H1 (cell line): ENCODE measurements around the gene LCT. TPM values are rescaled to one million over a fixed set of nuclear protein-coding genes. Genes with fewer than 3 reads are reported as not detected.

Experiments used
- CTCF ChIA-PET: fragments of 300-600 bp; sonication (Branson Sonifier 250); formaldehyde crosslinking; loops from one replicate; lab custom pipeline; 2021; ENCODE audit not compliant: partially characterized antibody; lab: Charles Lee
- POLR2A ChIA-PET: fragments of 300-600 bp; sonication (Branson Sonifier 250); formaldehyde crosslinking; loops from one replicate; lab custom pipeline; 2021; ENCODE audit warnings: inconsistent platforms; ENCODE audit not compliant: partially characterized antibody; lab: Charles Lee
- DNase-seq, 2 experiments: peaks; one replicate each; pipeline versions ENCODE4 v3.0.0 to v3.0.0-alpha.2; 2010 to 2022; ENCODE audit warnings: low spot score in 2 of 2, low read depth in 1 of 2, mixed read lengths in 1 of 2
- FAIRE-seq: peaks from 2 replicates; lab custom pipeline; 2011; peaks lifted over from hg19 to GRCh38; lab: Jason Lieb, UNC
- H2AFZ ChIP-seq: 2 replicates; pipeline ENCODE4 v1.8.1; 2012; ENCODE audit warnings: low read length, inconsistent platforms
- H2AK5ac ChIP-seq: 2 replicates; pipeline ENCODE4 v1.6.1; 2013; ENCODE audit warnings: low read depth, low read length
- H2BK120ac ChIP-seq: replicated peaks from 2 replicates; pipeline ENCODE3; 2013; ENCODE audit warnings: low read depth, low read length, inconsistent platforms
- H2BK12ac ChIP-seq: 2 replicates; pipeline ENCODE4 v1.6.1; 2013; ENCODE audit warnings: low read depth, low read length
- H2BK15ac ChIP-seq: 2 replicates; pipeline ENCODE4 v1.6.1; 2013; ENCODE audit warnings: low read length
- H2BK20ac ChIP-seq: 2 replicates; pipeline ENCODE4 v1.6.1; 2013; ENCODE audit warnings: low read length
- H2BK5ac ChIP-seq: 2 replicates; pipeline ENCODE4 v1.6.1; 2013; ENCODE audit warnings: low read depth, low read length
- H3K14ac ChIP-seq: 2 replicates; pipeline ENCODE4 v1.6.1; 2013; ENCODE audit warnings: inconsistent platforms; ENCODE audit not compliant: insufficient read length
- H3K18ac ChIP-seq: 2 replicates; pipeline ENCODE4 v1.6.1; 2013; ENCODE audit warnings: low read length; ENCODE audit errors: extremely low read depth
- H3K23ac ChIP-seq: 2 replicates; pipeline ENCODE4 v1.6.1; 2013; ENCODE audit warnings: inconsistent platforms; ENCODE audit not compliant: insufficient read length
- H3K23me2 ChIP-seq: 2 replicates; pipeline ENCODE4 v1.6.1; 2013; ENCODE audit warnings: low read depth, low read length
- H3K27ac ChIP-seq: 2 replicates; pipeline ENCODE4 v1.6.1; 2011; ENCODE audit warnings: low read depth, low read length, inconsistent platforms
- H3K27me3 ChIP-seq, 4 experiments: replicated peaks in 1 of 4; 1 replicate in 1 of 4; 2 replicates in 3 of 4; pipeline versions ENCODE4 v1.6.1 to v1.8.1; 2011 to 2013; ENCODE audit warnings: low read length in 3 of 4, mild to moderate bottlenecking in 3 of 4, inconsistent platforms in 2 of 4, mixed read lengths in 2 of 4, moderate library complexity in 1 of 4; ENCODE audit not compliant: control insufficient read depth in 3 of 4, insufficient read depth in 3 of 4; ENCODE audit errors: extremely low read depth in 1 of 4
- H3K36me3 ChIP-seq, 4 experiments: 2 replicates each; pipeline versions ENCODE4 v1.6.1 to v1.8.1; 2011 to 2013; ENCODE audit warnings: mild to moderate bottlenecking in 4 of 4, low read length in 3 of 4, moderate library complexity in 2 of 4, control low read depth in 1 of 4, inconsistent platforms in 1 of 4; ENCODE audit not compliant: insufficient read depth in 4 of 4, control insufficient read depth in 2 of 4
- H3K4ac ChIP-seq: replicated peaks from 2 replicates; pipeline ENCODE3; 2013; ENCODE audit warnings: low read length, low read depth, mixed read lengths, inconsistent platforms; ENCODE audit not compliant: insufficient read length
- H3K4me1 ChIP-seq, 4 experiments: replicated peaks in 1 of 4; 1 replicate in 1 of 4; 2 replicates in 3 of 4; pipeline versions ENCODE4 v1.6.1 to v1.8.1; 2011 to 2013; ENCODE audit warnings: low read length in 3 of 4, inconsistent platforms in 2 of 4, mixed read lengths in 1 of 4; ENCODE audit not compliant: insufficient read depth in 4 of 4, control insufficient read depth in 3 of 4
- H3K4me2 ChIP-seq, 2 experiments: 2 replicates each; pipeline versions ENCODE4 v1.6.1 to v1.8.1; 2011 to 2013; ENCODE audit warnings: low read depth in 2 of 2, low read length in 2 of 2, control low read depth in 1 of 2, inconsistent platforms in 1 of 2, mild to moderate bottlenecking in 1 of 2; ENCODE audit not compliant: insufficient read depth in 1 of 2
- H3K4me3 ChIP-seq, 4 experiments: fragments of 200-600, 300-600 bp in 1 of 4; sonication (generic), shearing (Covaris generic), sonication (Bioruptor Twin) in 1 of 4; 2 replicates each; pipeline versions ENCODE4 v1.5.1 to v1.8.1; 2011 to 2016; ENCODE audit warnings: low read length in 4 of 4, low read depth in 3 of 4, control low read depth in 2 of 4, inconsistent platforms in 2 of 4, mild to moderate bottlenecking in 2 of 4, mixed read lengths in 1 of 4, moderate library complexity in 1 of 4; ENCODE audit not compliant: insufficient read depth in 2 of 4; ENCODE audit errors: extremely low read depth in 1 of 4
- H3K56ac ChIP-seq: replicated peaks from 2 replicates; pipeline ENCODE3; 2013; ENCODE audit warnings: low read depth, mild to moderate bottlenecking, mixed read lengths, low read length, inconsistent platforms; ENCODE audit not compliant: insufficient read length
- H3K79me1 ChIP-seq: 2 replicates; pipeline ENCODE4 v1.6.1; 2013; ENCODE audit warnings: low read depth, low read length, control low read depth
- H3K79me2 ChIP-seq, 2 experiments: 2 replicates each; pipeline versions ENCODE4 v1.6.1 to v1.8.1; 2012 to 2013; ENCODE audit warnings: low read length in 2 of 2, mild to moderate bottlenecking in 2 of 2, inconsistent platforms in 1 of 2; ENCODE audit not compliant: insufficient read depth in 2 of 2, control insufficient read depth in 1 of 2
- H3K9ac ChIP-seq, 4 experiments: replicated peaks in 1 of 4; 1 replicate in 1 of 4; 2 replicates in 3 of 4; pipeline versions ENCODE4 v1.6.1 to v1.8.1; 2011 to 2013; ENCODE audit warnings: low read depth in 3 of 4, low read length in 3 of 4, control low read depth in 2 of 4, mild to moderate bottlenecking in 2 of 4, moderate library complexity in 2 of 4, inconsistent platforms in 1 of 4; ENCODE audit errors: extremely low read depth in 1 of 4
- H3K9me3 ChIP-seq, 2 experiments: 2 replicates each; pipeline versions ENCODE4 v1.6.1 to v1.8.1; 2012 to 2013; ENCODE audit warnings: mild to moderate bottlenecking in 2 of 2, moderate library complexity in 2 of 2, control low read depth in 1 of 2, inconsistent platforms in 1 of 2, low read depth in 1 of 2, low read length in 1 of 2, mixed read lengths in 1 of 2; ENCODE audit not compliant: insufficient read depth in 2 of 2
- H4K20me1 ChIP-seq, 2 experiments: replicated peaks in 1 of 2; 2 replicates each; pipeline versions ENCODE3 to v1.8.1; 2011 to 2013; ENCODE audit warnings: inconsistent platforms in 2 of 2, low read length in 2 of 2, mild to moderate bottlenecking in 1 of 2; ENCODE audit not compliant: insufficient read depth in 2 of 2, control insufficient read depth in 1 of 2
- H4K5ac ChIP-seq: 2 replicates; pipeline ENCODE4 v1.6.1; 2013; ENCODE audit warnings: low read length, low read depth, mixed read lengths, inconsistent platforms; ENCODE audit not compliant: insufficient read length
- H4K8ac ChIP-seq: 2 replicates; pipeline ENCODE4 v1.8.0; 2013; ENCODE audit warnings: mild to moderate bottlenecking, moderate library complexity, low read length, inconsistent platforms; ENCODE audit not compliant: insufficient read depth; ENCODE audit errors: extremely low read depth
- H4K91ac ChIP-seq: replicated peaks from 2 replicates; pipeline ENCODE3; 2013; ENCODE audit warnings: low read length, mixed read lengths, inconsistent platforms; ENCODE audit not compliant: insufficient read length
- RXRA ChIP-seq: IDR thresholded peaks from 2 replicates; pipeline ENCODE4 v1.6.1; 2011; ENCODE audit warnings: low read depth, mild to moderate bottlenecking, low read length, moderate library complexity; ENCODE audit not compliant: insufficient read depth
- SP2 ChIP-seq: IDR thresholded peaks from 2 replicates; pipeline ENCODE4 v1.6.1; 2012; ENCODE audit warnings: mild to moderate bottlenecking, low read length, inconsistent platforms
- ZNF274 ChIP-seq: IDR thresholded peaks from 2 replicates; pipeline ENCODE4 v1.7.0; 2012; ENCODE audit warnings: low read length, borderline replicate concordance; ENCODE audit errors: extremely low read depth
- WGBS, 2 experiments: shearing (Covaris generic) in 1 of 2; methylation state at CpG; one replicate each; pipeline versions ENCODE4 v1.1.6 to v1.1.7; 2013 to 2015; ENCODE audit warnings: low lambda C conversion rate in 2 of 2, mixed read lengths in 2 of 2, inconsistent platforms in 1 of 2, low coverage in 1 of 2, missing lambda C conversion rate in 1 of 2; ENCODE audit not compliant: insufficient replicate concordance in 2 of 2, insufficient coverage in 1 of 2, insufficient read length in 1 of 2; ENCODE audit errors: extremely low coverage in 1 of 2, missing lambda C conversion rate in 1 of 2; 5-methylcytosine and 5-hydroxymethylcytosine counted together
- polyA plus RNA-seq, 7 experiments: library from polyadenylated mRNA; depleted of rRNA in 3 of 7; stranded (reverse) in 5 of 7; unstranded in 2 of 7; fragments of >200 nt in 5 of 7; fragments of 200-250 nt in 2 of 7; gene quantifications; 1 replicate in 5 of 7; 2 replicates in 1 of 7; 4 replicates in 1 of 7; pipeline versions ENCODE4 v1.2.1 to v1.2.3, GENCODE V29; 2011 to 2013; ENCODE audit warnings: missing spikeins in 2 of 7, mixed read lengths in 2 of 7
- total RNA-seq: library from RNA; stranded (reverse); fragmentation: NEBNext Ultra II Directional; extraction: Animal tissue kit (Norgen Biotek cat#: 25700); gene quantifications from 2 replicates; pipeline ENCODE4 v1.2.1, GENCODE V29; 2021

Gene LCT
- total and polyA plus RNA-seq, 2 of the 8 experiments (the other 6 are each of a cell fraction or from before 2014, with no cell fraction given): 0.06 TPM; not detected in 1

GRCh38 chr2:135817466-135817865 lies 19.5 kb downstream of the LCT start:
- Histone ChIP-seq H3K18ac (no peak overlapping the region), H2AK5ac (no peak overlapping the region), H4K5ac (no peak overlapping the region), H2BK20ac (no peak overlapping the region), H3K9me3 (no peaks in the 10 kb centered on the region), H2BK5ac (no peak overlapping the region), H3K27me3 (no peaks in the 10 kb centered on the region), H2BK12ac (no peak overlapping the region), H3K4ac (no peak overlapping the region), H2AFZ (no peak overlapping the region), H2BK120ac (no peak overlapping the region), H3K56ac (no peak overlapping the region), H3K36me3 (no peaks in the 10 kb centered on the region), H2BK15ac (no peak overlapping the region), H3K4me1 (no peaks in the 10 kb centered on the region; a peak in 1 of 7 replicates), H3K4me3 (no peak overlapping the region), H3K23me2 (no peaks in the 10 kb centered on the region), H4K8ac (0 out of 2 replicates have a peak overlapping the region, but pooled peaks have one; percentile 53), H3K27ac (no peak overlapping the region), H4K20me1 (no peaks in the 10 kb centered on the region), H3K14ac (no peak overlapping the region), H3K79me1 (no peaks in the 10 kb centered on the region; the same call in 1 of the 2 replicates), H3K79me2 (no peaks in the 10 kb centered on the region), H3K4me2 (no peak overlapping the region), H3K23ac (no peak overlapping the region), H4K91ac (no peak overlapping the region), H3K9ac (no peak overlapping the region)
- FAIRE-seq (no peak), DNase-seq (no peak)
- 91% methylated on average over 18 of the region's 18 CpGs; no CpG with 5 or more reads in 1 of the 2 experiments for WGBS, 2 experiments
- TF ChIP-seq SP2 (no peak), RXRA (no peak), ZNF274 (no peak)
- POLR2A ChIA-PET: no interaction called here
- CTCF ChIA-PET: interaction anchor here (0.7 to 3.5 kb wide), 4 partner anchors 11 to 19 kb away, joined by 3 to 24 read pairs (median 10); no protein-coding TSS in a partner anchor
